ENCODE data around the gene ZNF783.
A peak's percentile ranks its signal among the peaks of the same experiment; 100 is the strongest.
"Not testable (repeated sequence)": the region's sequence is repeated elsewhere in the genome, so short reads cannot be mapped to it uniquely, and the experiment has no call there.

The ZNF783 gene

GRCh38 chr7:149226840-149227494, 35.0 kb upstream of the ZNF783 start:
- no peak overlapping the region for H3K4me3 ChIP-seq (ENCODE audit: low read depth, low read length)
- ChIA-PET CTCF (no interaction called here), POLR2A (no interaction called here)
- no peak for TF ChIP-seq CTCF (IDR thresholded peaks at IDR 0.05; ENCODE audit: insufficient read depth, low read length, missing control alignments)
- DNase-seq (ENCODE audit: low read depth, low spot score): no peak

GRCh38 chr7:149228831-149229471, 33.0 kb upstream of the ZNF783 start:
- DNase-seq (ENCODE audit: low read depth, low spot score): no peak
- POLR2A ChIA-PET: interaction anchor here (0.7 to 1.0 kb wide), 2 partner anchors 34 to 512 kb away, joined by 3 read pairs; partner anchors contain the start of gene ZNF282

GRCh38 chr7:149229526-149229925, 32.5 kb upstream of the ZNF783 start:
- ChIA-PET CTCF (interaction anchor here (1.3 to 1.7 kb wide), 2 partner anchors 32 kb away, joined by 4 to 5 read pairs; partner anchors contain the start of gene ZNF783), POLR2A (interaction anchor here (1.0 kb wide), 1 partner anchor 35 kb away, joined by 3 read pairs; the partner anchor contains the start of gene ZNF282)
- no peak overlapping the region for H3K4me3 ChIP-seq (ENCODE audit: low read depth, low read length)
- no peak for DNase-seq (ENCODE audit: low read depth, low spot score)
- TF ChIP-seq CTCF (IDR thresholded peaks at IDR 0.05; ENCODE audit: insufficient read depth, low read length, missing control alignments): no peak

More at GRCh38 chr7:149228831-149229471, 33.0 kb upstream of the ZNF783 start:
- no peak for TF ChIP-seq CTCF (IDR thresholded peaks at IDR 0.05; ENCODE audit: insufficient read depth, low read length, missing control alignments)
- no peak overlapping the region for H3K4me3 ChIP-seq (ENCODE audit: low read depth, low read length)
- CTCF ChIA-PET: interaction anchor here (1.1 to 1.7 kb wide), 3 partner anchors 11 to 33 kb away, joined by 4 to 5 read pairs (median 4); partner anchors contain the start of gene ZNF783

GRCh38 chr7:149232362-149232761, 29.6 kb upstream of the ZNF783 start:
- CTCF ChIA-PET: interaction anchor here (1.2 to 1.5 kb wide), 5 partner anchors 10 to 85 kb away, joined by 3 to 6 read pairs (median 5); partner anchors contain the start of genes ZNF282 and ZNF398
- TF ChIP-seq CTCF (IDR thresholded peaks at IDR 0.05; ENCODE audit: insufficient read depth, low read length, missing control alignments): no peak
- POLR2A ChIA-PET: no interaction called here
- no peak for DNase-seq (ENCODE audit: low read depth, low spot score)
- H3K4me3 ChIP-seq (ENCODE audit: low read depth, low read length): no peak overlapping the region

GRCh38 chr7:149233655-149234204, 28.3 kb upstream of the ZNF783 start:
- ChIA-PET POLR2A (interaction anchor here (0.7 to 1.5 kb wide), 3 partner anchors 28 to 45 kb away, joined by 4 to 13 read pairs (median 6); partner anchors contain the start of genes ZNF282 and ZNF783), CTCF (interaction anchor here (0.7 to 2.5 kb wide), 8 partner anchors 8 to 168 kb away, joined by 3 to 12 read pairs (median 4); partner anchors contain the start of genes ZNF425 and ZNF783)
- H3K4me3 ChIP-seq (ENCODE audit: low read depth, low read length): not testable (repeated sequence)
- DNase-seq (ENCODE audit: low read depth, low spot score): peak; percentile 57

- POLR2A ChIA-PET: no interaction called here
- DNase-seq (ENCODE audit: low read depth, low spot score): no peak
- no peak overlapping the region for H3K4me3 ChIP-seq (ENCODE audit: low read depth, low read length)
- CTCF ChIA-PET: interaction anchor here (1.5 kb wide), 1 partner anchor 15 kb away, joined by 5 read pairs; no protein-coding TSS in a partner anchor
- no peak for TF ChIP-seq CTCF (IDR thresholded peaks at IDR 0.05; ENCODE audit: insufficient read depth, low read length, missing control alignments)
These were observed 24.5 kb upstream of the ZNF783 start for GRCh38 chr7:149237502-149237901.

Data from AG04449 (cell line).